ENCODE data around the gene IL22RA1. TPM values are rescaled to one million over a fixed set of nuclear protein-coding genes. Genes with fewer than 3 reads are reported as not detected.
A peak's percentile ranks its signal among the peaks of the same experiment; 100 is the strongest.

The IL22RA1 gene
- total RNA-seq, 1 experiment from 2014 or later: 0.13 TPM

GRCh38 chr1:24094554-24094953 lies 48.4 kb downstream of the IL22RA1 start:
- no CpG with 5 or more reads among the region's 5 CpGs for WGBS (ENCODE audit: extremely low coverage, insufficient read length, low lambda C conversion rate)
- Mint-ChIP-seq H3K27me3 (ENCODE audit: low read depth) (no peaks in the 10 kb centered on the region; the same call in none of the 2 replicates), H3K36me3 (ENCODE audit: insufficient read depth in 1 of 3, low read depth in 3 of 3) (no peaks in the 10 kb centered on the region), H3K27ac (peak overlapping the region in 2 of 3 experiments; percentile 53 to 69; a peak in 2 of 7 replicates), H3K4me1 (peaks cover 14 to 29% of the 10 kb centered on the region in 2 experiments), H3K9me3 (no peaks in the 10 kb centered on the region), H3K4me3 (peak overlapping the region in 1 of 2 experiments; percentile 48; a peak in 1 of 5 replicates)
- Histone ChIP-seq H4K91ac (ENCODE audit: insufficient read length, low read depth, low read length) (no peak overlapping the region), H3K9me3 (ENCODE audit: control insufficient read depth, low read depth, low read length) (no peaks in the 10 kb centered on the region), H3K27ac (ENCODE audit: insufficient read length, low read depth, low read length) (no peak overlapping the region), H3K23ac (ENCODE audit: insufficient read length, low read depth, low read length) (no peak overlapping the region), H3K4ac (ENCODE audit: low read depth, low read length) (no peak overlapping the region), H2BK20ac (ENCODE audit: low read depth, low read length, poor library complexity, severe bottlenecking) (no peak overlapping the region), H3K27me3 (ENCODE audit: insufficient read depth, low read length) (no peaks in the 10 kb centered on the region), H2AFZ (ENCODE audit: low read length) (no peak overlapping the region), H3K79me2 (ENCODE audit: insufficient read depth, low read length) (no peaks in the 10 kb centered on the region), H2AK5ac (ENCODE audit: insufficient read length, low read length) (no peak overlapping the region), H3T11ph (ENCODE audit: low read length) (no peak overlapping the region), H3K79me1 (ENCODE audit: insufficient read depth, low read depth, low read length, poor library complexity, severe bottlenecking) (no peaks in the 10 kb centered on the region), H3K23me2 (ENCODE audit: insufficient read length, low read depth, low read length, poor library complexity, severe bottlenecking) (no peaks in the 10 kb centered on the region), H3K56ac (ENCODE audit: insufficient read length, low read depth, low read length) (no peak overlapping the region), H3K18ac (ENCODE audit: insufficient read length, low read depth, low read length) (no peak overlapping the region), H2BK12ac (ENCODE audit: insufficient read length, low read depth, low read length) (no peak overlapping the region), H4K20me1 (ENCODE audit: control insufficient read depth, insufficient read depth, insufficient read length) (no peaks in the 10 kb centered on the region), H2BK15ac (ENCODE audit: low read depth, low read length) (no peak overlapping the region), H3K9ac (ENCODE audit: extremely low read depth, insufficient read length, low read length) (no peak overlapping the region), H3K14ac (ENCODE audit: insufficient read depth, low read length) (no peak overlapping the region), H4K8ac (replicated peaks; ENCODE audit: insufficient read length, low read depth, low read length) (no peak overlapping the region), H3K4me2 (ENCODE audit: insufficient read depth, insufficient read length, low read length) (no peak overlapping the region), H2BK5ac (ENCODE audit: insufficient read length, low read length) (no peak overlapping the region), H3K4me1 (ENCODE audit: insufficient read depth, low read length) (no peaks in the 10 kb centered on the region), H4K5ac (ENCODE audit: insufficient read length, low read depth, low read length) (no peak overlapping the region), H2BK120ac (ENCODE audit: low read depth, low read length, poor library complexity, severe bottlenecking) (no peak overlapping the region)
- DNase-seq: no peak
- peak; percentile 53 for TF ChIP-seq CTCF (conservative IDR thresholded peaks at IDR 0.05)

All from H9 (cell line).